RKO (cell line): Measurements from ENCODE around the gene ZNF660.

Experiments used
- DNase-seq: peaks from one replicate; pipeline ENCODE4 v3.0.0-alpha.2; 2016; ENCODE audit warnings: low spot score

Gene ZNF660

DNA sequence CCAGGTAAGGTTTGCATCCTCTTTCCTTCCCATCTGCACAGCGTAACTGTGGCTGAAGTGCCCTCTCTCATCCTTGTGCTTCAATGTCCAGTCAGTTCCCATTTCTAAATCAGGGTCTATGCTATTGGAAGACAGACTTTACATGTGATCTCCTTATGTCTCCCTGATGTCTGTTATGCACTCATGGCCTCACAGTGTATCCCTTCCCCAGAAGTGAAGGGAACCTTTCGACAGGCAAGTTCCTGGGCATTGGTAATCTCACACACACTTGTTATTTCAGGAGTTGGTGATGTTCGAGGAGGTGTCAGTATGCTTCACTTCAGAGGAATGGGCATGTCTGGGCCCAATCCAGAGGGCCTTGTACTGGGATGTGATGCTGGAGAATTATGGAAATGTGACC lies 47.4 kb downstream of the ZNF660 start:
- DNase-seq: no peak

DNA sequence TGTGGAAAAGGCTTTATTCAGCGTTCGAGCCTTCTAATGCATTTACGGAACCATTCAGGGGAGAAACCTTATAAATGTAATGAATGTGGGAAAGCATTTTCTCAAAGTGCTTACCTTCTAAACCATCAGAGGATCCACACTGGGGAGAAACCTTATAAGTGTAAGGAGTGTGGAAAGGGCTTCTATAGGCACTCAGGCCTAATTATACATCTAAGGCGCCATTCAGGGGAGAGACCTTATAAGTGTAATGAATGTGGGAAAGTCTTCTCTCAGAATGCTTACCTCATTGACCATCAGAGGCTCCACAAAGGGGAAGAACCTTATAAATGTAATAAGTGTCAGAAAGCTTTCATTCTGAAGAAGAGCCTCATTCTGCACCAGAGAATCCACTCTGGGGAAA lies 57.6 kb downstream of the ZNF660 start:
- no peak for DNase-seq

DNA sequence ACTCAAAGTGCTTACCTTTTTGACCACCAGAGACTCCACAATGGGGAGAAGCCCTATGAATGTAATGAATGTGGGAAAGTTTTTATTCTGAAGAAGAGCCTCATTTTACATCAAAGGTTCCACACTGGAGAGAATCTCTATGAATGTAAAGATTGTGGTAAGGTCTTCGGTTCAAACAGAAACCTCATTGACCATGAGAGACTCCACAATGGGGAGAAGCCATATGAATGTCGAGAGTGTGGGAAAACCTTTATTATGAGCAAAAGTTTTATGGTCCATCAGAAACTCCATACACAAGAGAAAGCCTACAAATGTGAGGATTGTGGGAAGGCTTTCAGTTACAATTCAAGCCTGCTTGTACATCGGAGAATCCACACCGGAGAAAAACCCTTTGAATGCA lies 58.3 kb downstream of the ZNF660 start:
- DNase-seq: no peak

DNA sequence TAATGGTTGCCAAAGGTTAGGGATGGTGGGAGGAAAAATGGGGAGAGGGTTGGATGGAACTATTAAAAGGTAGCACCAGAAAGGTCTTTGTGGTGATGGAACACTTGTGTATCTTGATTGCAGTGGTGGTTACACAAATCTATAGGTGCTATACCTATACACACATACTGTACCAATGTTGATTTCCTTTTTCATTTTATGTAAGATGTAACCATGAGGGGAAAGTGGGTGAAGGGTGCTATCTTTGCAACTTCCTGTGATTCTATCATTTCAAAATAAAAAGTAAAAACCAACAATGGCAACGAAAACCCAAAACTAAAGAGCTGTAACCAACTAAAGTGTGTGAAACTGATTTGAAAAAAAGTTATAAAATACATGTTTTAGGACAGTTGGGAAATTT lies 63.0 kb downstream of the ZNF660 start:
- no peak for DNase-seq

DNA sequence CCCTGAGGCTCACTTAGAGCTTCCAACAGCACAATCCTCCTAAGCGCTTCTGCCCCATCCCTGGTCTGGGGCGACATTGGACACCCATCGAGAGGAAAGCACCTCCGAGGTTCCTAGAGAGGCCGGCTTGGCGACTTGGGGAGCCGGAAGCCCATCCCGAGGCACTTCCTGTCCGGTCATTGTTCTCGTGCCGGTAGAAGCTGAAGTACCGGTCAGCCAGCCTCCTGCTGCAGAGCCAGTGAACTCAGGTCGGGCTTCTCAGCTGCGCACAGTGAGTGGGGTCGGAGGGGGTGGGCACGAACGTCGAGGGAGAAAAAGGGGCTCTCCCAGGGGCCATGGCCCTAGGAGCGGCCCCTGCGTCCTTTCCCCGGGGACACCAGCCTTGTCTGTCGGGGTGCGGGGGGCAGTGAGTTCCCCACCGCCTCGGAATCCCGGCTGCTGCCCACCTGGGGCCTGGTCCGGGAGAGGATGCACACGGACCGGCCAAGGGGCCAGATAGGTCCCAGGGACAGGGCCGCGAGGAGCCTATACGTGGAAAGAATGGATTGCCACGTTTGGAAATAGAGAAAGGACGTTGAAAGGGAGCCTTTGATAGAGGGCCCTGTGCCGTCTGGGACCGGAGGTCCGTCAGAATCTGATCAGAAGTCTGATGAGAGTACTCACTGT lies 63.9 kb downstream of the ZNF660 start, which contains the start of gene ZNF35:
Gene ZNF35 (plus strand): TSS at position 169 of the 666 bp plus-strand sequence. CDS start 2,336 bp downstream, outside the sequence.
- DNase-seq: peak; percentile 95
